ENCODE results near the gene EPS15.

DNA sequence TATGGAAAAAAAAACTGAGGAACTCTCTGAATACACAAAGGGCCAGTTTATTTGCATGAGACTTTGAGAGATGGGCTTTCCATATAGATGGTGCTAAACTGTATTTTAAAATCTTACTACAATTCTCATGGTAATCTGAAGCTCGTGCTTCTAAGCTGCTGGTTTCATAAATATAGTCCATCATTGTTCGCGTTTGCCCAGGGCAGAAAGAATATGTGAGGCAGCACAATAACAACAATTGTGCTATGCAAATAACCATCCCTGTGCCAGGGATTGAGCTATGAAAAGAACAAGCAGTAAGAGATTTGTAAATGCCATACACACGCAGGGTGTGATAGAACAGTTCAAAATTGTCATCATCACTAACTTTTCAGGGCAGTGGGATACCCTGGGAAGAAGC is 4.9 kb upstream of the EPS15 start:
- no peak for TF ChIP-seq TAF1 (conservative IDR thresholded peaks at IDR 0.05)
- TF ChIP-seq, protein P1, sequence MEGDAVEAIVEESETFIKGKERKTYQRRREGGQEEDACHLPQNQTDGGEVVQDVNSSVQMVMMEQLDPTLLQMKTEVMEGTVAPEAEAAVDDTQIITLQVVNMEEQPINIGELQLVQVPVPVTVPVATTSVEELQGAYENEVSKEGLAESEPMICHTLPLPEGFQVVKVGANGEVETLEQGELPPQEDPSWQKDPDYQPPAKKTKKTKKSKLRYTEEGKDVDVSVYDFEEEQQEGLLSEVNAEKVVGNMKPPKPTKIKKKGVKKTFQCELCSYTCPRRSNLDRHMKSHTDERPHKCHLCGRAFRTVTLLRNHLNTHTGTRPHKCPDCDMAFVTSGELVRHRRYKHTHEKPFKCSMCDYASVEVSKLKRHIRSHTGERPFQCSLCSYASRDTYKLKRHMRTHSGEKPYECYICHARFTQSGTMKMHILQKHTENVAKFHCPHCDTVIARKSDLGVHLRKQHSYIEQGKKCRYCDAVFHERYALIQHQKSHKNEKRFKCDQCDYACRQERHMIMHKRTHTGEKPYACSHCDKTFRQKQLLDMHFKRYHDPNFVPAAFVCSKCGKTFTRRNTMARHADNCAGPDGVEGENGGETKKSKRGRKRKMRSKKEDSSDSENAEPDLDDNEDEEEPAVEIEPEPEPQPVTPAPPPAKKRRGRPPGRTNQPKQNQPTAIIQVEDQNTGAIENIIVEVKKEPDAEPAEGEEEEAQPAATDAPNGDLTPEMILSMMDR (IDR thresholded peaks at IDR 0.05; ENCODE audit: low read depth, low read length, missing input control), result no peak
- no peak for TF ChIP-seq JUND (IDR thresholded peaks at IDR 0.05)
- TF ChIP-seq, protein P2, sequence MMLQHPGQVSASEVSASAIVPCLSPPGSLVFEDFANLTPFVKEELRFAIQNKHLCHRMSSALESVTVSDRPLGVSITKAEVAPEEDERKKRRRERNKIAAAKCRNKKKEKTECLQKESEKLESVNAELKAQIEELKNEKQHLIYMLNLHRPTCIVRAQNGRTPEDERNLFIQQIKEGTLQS (IDR thresholded peaks at IDR 0.05), result no peak
- TF ChIP-seq, protein P3, sequence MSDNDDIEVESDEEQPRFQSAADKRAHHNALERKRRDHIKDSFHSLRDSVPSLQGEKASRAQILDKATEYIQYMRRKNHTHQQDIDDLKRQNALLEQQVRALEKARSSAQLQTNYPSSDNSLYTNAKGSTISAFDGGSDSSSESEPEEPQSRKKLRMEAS (IDR thresholded peaks at IDR 0.05), result no peak
- no peak for TF ChIP-seq NR2F2 (IDR thresholded peaks at IDR 0.05)
- TF ChIP-seq, protein P4, sequence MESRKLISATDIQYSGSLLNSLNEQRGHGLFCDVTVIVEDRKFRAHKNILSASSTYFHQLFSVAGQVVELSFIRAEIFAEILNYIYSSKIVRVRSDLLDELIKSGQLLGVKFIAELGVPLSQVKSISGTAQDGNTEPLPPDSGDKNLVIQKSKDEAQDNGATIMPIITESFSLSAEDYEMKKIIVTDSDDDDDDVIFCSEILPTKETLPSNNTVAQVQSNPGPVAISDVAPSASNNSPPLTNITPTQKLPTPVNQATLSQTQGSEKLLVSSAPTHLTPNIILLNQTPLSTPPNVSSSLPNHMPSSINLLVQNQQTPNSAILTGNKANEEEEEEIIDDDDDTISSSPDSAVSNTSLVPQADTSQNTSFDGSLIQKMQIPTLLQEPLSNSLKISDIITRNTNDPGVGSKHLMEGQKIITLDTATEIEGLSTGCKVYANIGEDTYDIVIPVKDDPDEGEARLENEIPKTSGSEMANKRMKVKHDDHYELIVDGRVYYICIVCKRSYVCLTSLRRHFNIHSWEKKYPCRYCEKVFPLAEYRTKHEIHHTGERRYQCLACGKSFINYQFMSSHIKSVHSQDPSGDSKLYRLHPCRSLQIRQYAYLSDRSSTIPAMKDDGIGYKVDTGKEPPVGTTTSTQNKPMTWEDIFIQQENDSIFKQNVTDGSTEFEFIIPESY (IDR thresholded peaks at IDR 0.05), result no peak
- no peak for TF ChIP-seq FOXA2 (IDR thresholded peaks at IDR 0.05)
- TF ChIP-seq, protein P5, sequence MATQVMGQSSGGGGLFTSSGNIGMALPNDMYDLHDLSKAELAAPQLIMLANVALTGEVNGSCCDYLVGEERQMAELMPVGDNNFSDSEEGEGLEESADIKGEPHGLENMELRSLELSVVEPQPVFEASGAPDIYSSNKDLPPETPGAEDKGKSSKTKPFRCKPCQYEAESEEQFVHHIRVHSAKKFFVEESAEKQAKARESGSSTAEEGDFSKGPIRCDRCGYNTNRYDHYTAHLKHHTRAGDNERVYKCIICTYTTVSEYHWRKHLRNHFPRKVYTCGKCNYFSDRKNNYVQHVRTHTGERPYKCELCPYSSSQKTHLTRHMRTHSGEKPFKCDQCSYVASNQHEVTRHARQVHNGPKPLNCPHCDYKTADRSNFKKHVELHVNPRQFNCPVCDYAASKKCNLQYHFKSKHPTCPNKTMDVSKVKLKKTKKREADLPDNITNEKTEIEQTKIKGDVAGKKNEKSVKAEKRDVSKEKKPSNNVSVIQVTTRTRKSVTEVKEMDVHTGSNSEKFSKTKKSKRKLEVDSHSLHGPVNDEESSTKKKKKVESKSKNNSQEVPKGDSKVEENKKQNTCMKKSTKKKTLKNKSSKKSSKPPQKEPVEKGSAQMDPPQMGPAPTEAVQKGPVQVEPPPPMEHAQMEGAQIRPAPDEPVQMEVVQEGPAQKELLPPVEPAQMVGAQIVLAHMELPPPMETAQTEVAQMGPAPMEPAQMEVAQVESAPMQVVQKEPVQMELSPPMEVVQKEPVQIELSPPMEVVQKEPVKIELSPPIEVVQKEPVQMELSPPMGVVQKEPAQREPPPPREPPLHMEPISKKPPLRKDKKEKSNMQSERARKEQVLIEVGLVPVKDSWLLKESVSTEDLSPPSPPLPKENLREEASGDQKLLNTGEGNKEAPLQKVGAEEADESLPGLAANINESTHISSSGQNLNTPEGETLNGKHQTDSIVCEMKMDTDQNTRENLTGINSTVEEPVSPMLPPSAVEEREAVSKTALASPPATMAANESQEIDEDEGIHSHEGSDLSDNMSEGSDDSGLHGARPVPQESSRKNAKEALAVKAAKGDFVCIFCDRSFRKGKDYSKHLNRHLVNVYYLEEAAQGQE (IDR thresholded peaks at IDR 0.05), result no peak
- TF ChIP-seq HNF4G (IDR thresholded peaks at IDR 0.05), result no peak

Measured in liver (tissue), 3 donors.